Measurements from ENCODE around the gene NUP35. TPM values are rescaled to one million over a fixed set of nuclear protein-coding genes. Genes with fewer than 3 reads are reported as not detected.
"Not testable (repeated sequence)": the region's sequence is repeated elsewhere in the genome, so short reads cannot be mapped to it uniquely, and the experiment has no call there.

The NUP35 gene
- total RNA-seq, 4 donors from 2014 or later, result 10.5 to 18.4 (median 13.7) TPM

DNA sequence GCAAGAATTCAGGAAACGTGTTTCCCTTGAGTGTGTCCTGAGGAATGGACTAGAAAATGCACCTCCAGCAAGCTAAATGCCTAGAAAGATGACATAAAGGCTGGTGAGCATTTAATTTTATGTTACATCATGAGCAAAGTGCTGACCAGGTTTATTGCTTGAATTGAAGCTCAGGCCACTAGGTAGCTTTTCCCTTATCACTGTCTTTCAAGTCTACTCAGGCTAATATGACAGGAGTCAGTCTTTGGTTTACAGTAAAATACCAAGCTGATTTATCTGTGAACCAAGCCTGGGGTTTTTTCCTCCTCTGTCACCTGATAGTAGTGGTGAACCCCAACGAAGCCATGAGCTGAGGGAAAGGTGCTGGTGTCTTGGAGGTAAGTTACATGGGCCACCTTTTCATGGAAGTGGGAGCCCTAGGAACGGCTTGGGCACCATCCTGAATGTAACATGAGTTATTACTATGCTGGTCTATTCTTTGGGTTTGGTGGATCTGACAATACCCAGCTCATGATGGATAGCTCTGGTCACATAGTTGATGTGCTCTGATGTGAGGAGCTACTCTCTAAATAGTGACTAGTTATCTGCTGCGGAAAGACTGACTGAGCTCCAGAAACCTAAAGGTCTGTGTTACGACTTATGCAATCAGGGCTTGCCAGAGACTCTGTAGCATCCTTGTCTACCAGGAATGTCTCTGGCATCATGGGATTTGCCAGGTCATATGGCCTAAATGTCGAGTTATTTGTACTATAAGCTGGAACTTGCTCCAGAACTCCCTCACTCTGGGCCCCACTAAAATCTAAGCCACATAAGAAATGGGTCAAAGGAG lies 39.8 kb downstream of the NUP35 start:
- DNase-seq (ENCODE audit: low spot score) (no peak), ATAC-seq (ENCODE audit: low FRiP score) (no peak)
- no peak for TF ChIP-seq CTCF (IDR thresholded peaks at IDR 0.05)

GRCh38 chr2:183164650-183165015 lies 40.4 kb downstream of the NUP35 start:
- ATAC-seq (ENCODE audit: low FRiP score) (no peak), DNase-seq (ENCODE audit: low spot score) (no peak)
- no peak for TF ChIP-seq CTCF (IDR thresholded peaks at IDR 0.05)

DNA sequence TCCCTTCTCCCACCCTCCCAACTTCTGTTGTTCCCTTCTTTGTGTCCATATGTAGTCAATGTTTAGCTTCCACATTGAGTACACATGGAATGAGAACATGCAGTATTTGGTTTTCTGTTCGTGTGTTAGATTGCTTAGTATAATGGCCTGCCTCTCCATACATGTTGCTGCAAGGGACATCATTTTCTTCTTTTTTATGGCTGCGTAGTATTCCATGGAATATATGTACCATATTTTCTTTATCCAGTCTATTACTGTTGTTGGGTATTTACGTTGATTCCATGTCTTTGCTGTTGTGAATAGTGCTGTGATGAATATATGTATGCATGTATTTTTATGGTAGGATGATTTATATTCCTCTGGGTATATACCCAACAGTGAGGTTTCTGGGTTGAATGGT lies 42.0 kb downstream of the NUP35 start:
- no peak for ATAC-seq (ENCODE audit: low FRiP score)

GRCh38 chr2:183166976-183167375 lies 42.7 kb downstream of the NUP35 start:
- not testable (repeated sequence) for DNase-seq (ENCODE audit: low spot score); ATAC-seq (ENCODE audit: low FRiP score)

More for the DNA sequence above, 42.0 kb downstream of the NUP35 start:
- DNase-seq (ENCODE audit: low spot score), result no peak
- no peak for TF ChIP-seq CTCF (IDR thresholded peaks at IDR 0.05)

DNA sequence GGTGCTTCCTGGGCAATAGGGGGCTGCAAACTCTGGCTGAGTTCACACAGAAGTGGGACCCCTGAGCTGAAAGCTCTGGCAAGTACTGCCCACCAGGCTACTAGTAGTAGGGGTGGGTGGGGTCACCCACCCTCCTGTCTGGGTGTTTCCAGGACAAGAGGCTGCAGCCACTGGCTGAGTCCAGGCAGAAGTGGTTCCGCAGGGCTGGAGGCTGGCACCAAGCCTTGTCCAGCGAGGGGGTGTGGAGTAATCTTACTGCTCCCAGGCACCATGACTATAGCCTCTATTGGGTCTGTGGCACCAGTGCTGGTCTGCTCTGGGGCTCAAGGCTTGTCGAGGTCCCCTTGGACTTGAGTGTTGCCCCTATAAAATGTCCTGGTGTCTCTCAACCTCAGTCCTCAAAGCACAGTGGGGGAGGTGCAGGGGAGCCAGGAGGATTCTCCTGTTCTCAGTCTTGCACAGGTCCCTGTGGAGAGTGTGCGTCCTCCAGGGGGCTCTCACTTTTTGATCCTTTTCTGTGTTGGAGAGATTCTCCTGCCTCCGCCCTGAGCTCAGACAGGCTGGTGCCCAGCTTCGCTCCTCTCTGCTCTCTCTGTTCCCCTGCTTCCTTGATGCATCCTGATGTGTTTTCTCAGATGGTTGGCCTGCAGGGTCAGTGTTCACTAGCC lies 48.1 kb downstream of the NUP35 start:
- no peak for ATAC-seq (ENCODE audit: low FRiP score)
- no peak for DNase-seq (ENCODE audit: low spot score)
- no peak for TF ChIP-seq CTCF (IDR thresholded peaks at IDR 0.05)

DNA sequence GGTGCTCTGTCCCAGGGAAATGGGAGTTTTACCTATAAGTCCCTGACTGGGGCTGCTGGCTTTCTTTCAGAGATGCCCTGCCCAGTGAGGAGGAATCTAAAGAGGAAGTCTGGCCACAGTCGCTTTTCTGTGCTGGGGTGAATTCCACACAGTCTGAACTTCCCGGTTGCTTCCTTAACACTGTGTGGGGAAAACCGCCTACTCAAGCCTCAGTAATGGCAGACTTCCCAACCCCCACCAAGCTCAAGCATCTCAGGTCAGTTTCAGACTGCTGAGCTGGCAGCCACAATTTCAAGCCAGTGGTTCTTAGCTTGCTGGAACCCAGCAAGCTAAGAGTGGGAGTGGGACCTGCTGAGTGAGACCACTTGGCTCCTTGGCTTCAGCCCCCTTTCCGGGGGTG lies 54.9 kb downstream of the NUP35 start:
- ATAC-seq (ENCODE audit: low FRiP score) (no peak), DNase-seq (ENCODE audit: low spot score) (no peak)
- TF ChIP-seq CTCF (IDR thresholded peaks at IDR 0.05), result no peak

DNA sequence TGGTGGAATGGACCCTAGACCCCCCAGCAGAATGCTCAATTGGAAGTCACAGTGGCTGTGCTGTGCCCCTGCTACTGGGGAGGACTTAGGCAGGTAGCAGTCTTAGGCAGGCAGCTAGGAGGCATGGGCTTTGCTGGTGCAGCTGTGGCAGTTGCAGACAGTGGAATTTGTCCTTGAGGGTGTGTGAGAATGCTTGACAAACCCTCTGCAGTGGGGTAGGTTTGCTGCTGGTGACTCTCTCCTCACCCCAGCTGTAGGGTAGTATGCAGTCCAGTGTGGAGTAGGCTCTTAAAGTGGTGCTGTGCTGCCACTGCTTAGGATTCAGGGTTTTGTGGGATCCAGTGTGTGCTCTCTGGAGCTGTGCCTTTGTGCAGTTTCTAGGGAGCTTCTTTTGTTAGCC lies 61.3 kb downstream of the NUP35 start:
- no peak for DNase-seq (ENCODE audit: low spot score)
- ATAC-seq (ENCODE audit: low FRiP score), result no peak

More for the DNA sequence above, 61.3 kb downstream of the NUP35 start:
- no peak for TF ChIP-seq CTCF (IDR thresholded peaks at IDR 0.05)
